ENCODE results near the gene COMP. TPM values are rescaled to one million over a fixed set of nuclear protein-coding genes. Genes with fewer than 3 reads are reported as not detected.

Gene COMP
- polyA plus RNA-seq, 1 donor (not counting 4 experiments of a cell fraction or from before 2014, with no cell fraction given) = not detected

DNA sequence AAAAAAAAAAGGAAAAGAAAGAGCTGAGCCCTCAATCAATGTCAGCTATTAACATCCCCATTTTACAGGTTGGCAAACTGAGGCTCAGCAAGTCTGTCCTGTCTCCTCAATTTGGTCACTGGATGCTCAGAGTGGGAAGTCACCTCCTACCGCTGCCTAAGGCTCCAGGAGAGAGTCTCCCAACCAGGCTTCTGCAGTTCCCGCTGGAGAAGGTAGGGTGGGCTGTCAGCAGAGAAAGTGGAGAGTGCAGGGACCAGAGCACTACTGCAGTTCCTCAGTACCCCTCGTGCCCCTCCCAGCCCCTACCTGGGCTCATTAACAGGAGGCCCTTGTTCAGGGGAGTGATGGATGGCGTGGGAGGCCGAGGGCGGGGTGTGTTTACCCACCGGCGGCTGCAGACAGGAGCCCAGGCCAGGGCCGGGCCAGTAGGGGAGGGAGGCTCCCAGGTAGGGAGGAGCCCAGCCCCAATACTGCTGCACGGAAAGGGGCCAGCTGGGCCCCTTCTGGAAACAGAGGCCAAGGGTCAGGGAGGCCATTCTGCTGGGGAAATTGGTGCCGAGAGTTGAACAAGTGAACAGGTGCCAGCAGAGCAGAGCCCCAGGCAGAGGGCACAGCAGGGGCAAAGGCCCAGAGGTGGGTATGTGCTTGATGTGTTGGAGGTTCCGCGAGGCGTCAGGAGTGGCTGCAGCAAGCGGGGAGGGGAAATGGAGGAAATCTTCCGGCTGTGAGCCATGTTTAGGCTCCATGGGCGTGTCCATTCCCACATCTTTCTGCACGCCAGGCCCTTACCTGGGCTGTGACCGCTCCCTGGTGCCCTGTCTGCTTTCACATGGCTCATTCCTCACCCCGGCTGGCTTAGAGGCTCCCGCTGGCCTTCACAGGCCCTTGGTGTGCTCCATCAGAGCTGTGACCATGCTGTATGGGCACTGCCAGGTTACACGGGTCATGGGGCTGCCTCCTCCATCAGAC lies 7.6 kb upstream of the COMP start:
- DNase-seq (ENCODE audit: low read depth, low spot score) (no peak), FAIRE-seq (no peak)
- no peak overlapping the region for H3K4me3 ChIP-seq (ENCODE audit: control insufficient read depth in 2 of 3, extremely low read depth in 1 of 3, insufficient read depth in 2 of 3, low read depth in 1 of 3, low read length in 3 of 3)
- peaks cover 31% of the 10 kb centered on the region for H3K27me3 ChIP-seq (ENCODE audit: control insufficient read depth, extremely low read depth, insufficient read depth, low read length)
- H3K9ac ChIP-seq (ENCODE audit: control insufficient read depth, extremely low read depth, insufficient read depth, low read length) = no peak overlapping the region
- H3K79me2 ChIP-seq (ENCODE audit: control insufficient read depth, insufficient read depth, low read length) = no peaks in the 10 kb centered on the region
- H3K9me1 ChIP-seq (ENCODE audit: control insufficient read depth, extremely low read depth, insufficient read depth, low read length) = no peaks in the 10 kb centered on the region
- TF ChIP-seq CTCF (optimal IDR thresholded peaks at IDR 0.05 in 1 of 3, IDR thresholded peaks at IDR 0.05 in 1 of 3, conservative IDR thresholded peaks at IDR 0.05 in 1 of 3; ENCODE audit: extremely low read depth in 1 of 3, insufficient read depth in 2 of 3, low read length in 3 of 3) = no peak
- TF ChIP-seq EZH2 (IDR thresholded peaks at IDR 0.05; ENCODE audit: low read length) = no peak
- H3K27ac ChIP-seq (ENCODE audit: control insufficient read depth, insufficient read depth, low read length) = no peak overlapping the region
- no peak overlapping the region for H2AFZ ChIP-seq (ENCODE audit: control insufficient read depth, low read length)
- no peaks in the 10 kb centered on the region for H3K4me1 ChIP-seq (ENCODE audit: control insufficient read depth, extremely low read depth, insufficient read depth, low read length)
- H3K36me3 ChIP-seq (ENCODE audit: control insufficient read depth in 2 of 2, extremely low read depth in 1 of 2, insufficient read depth in 2 of 2, low read length in 2 of 2) = no peaks in the 10 kb centered on the region
- no peak overlapping the region for H3K4me2 ChIP-seq (ENCODE audit: control insufficient read depth, extremely low read depth, insufficient read depth, low read depth, low read length)
- dilution Hi-C loops (cut with MboI; ENCODE audit: extremely low pct_ligation_motif_present, low sequenced_read_pairs) = no loop called here
- no peaks in the 10 kb centered on the region for H4K20me1 ChIP-seq (ENCODE audit: control insufficient read depth, extremely low read depth, insufficient read depth, low read length)
- no peaks in the 10 kb centered on the region for H3K9me3 ChIP-seq (ENCODE audit: control insufficient read depth, low read depth, low read length)

GRCh38 chr19:18796239-18796638 lies 5.1 kb upstream of the COMP start:
- Histone ChIP-seq H4K20me1 (ENCODE audit: control insufficient read depth, extremely low read depth, insufficient read depth, low read length) (no peaks in the 10 kb centered on the region), H3K27ac (ENCODE audit: control insufficient read depth, insufficient read depth, low read length) (no peak overlapping the region), H3K79me2 (ENCODE audit: control insufficient read depth, insufficient read depth, low read length) (no peaks in the 10 kb centered on the region), H3K9me3 (ENCODE audit: control insufficient read depth, low read depth, low read length) (no peaks in the 10 kb centered on the region), H3K4me2 (ENCODE audit: control insufficient read depth, extremely low read depth, insufficient read depth, low read depth, low read length) (no peak overlapping the region), H3K9me1 (ENCODE audit: control insufficient read depth, extremely low read depth, insufficient read depth, low read length) (no peaks in the 10 kb centered on the region), H3K4me3 (ENCODE audit: control insufficient read depth in 2 of 3, extremely low read depth in 1 of 3, insufficient read depth in 2 of 3, low read depth in 1 of 3, low read length in 3 of 3) (no peak overlapping the region), H3K9ac (ENCODE audit: control insufficient read depth, extremely low read depth, insufficient read depth, low read length) (no peak overlapping the region), H3K27me3 (ENCODE audit: control insufficient read depth, extremely low read depth, insufficient read depth, low read length) (peaks cover 50% of the 10 kb centered on the region), H2AFZ (ENCODE audit: control insufficient read depth, low read length) (no peak overlapping the region), H3K4me1 (ENCODE audit: control insufficient read depth, extremely low read depth, insufficient read depth, low read length) (no peaks in the 10 kb centered on the region), H3K36me3 (ENCODE audit: control insufficient read depth in 2 of 2, extremely low read depth in 1 of 2, insufficient read depth in 2 of 2, low read length in 2 of 2) (no peaks in the 10 kb centered on the region)
- DNase-seq (ENCODE audit: low read depth, low spot score) = no peak
- FAIRE-seq = no peak
- dilution Hi-C loops (cut with MboI; ENCODE audit: extremely low pct_ligation_motif_present, low sequenced_read_pairs) = no loop called here
- no peak for TF ChIP-seq CTCF (optimal IDR thresholded peaks at IDR 0.05 in 1 of 3, IDR thresholded peaks at IDR 0.05 in 1 of 3, conservative IDR thresholded peaks at IDR 0.05 in 1 of 3; ENCODE audit: extremely low read depth in 1 of 3, insufficient read depth in 2 of 3, low read length in 3 of 3)
- no peak for TF ChIP-seq EZH2 (IDR thresholded peaks at IDR 0.05; ENCODE audit: low read length)
